Ovary (tissue), 3 donors: ENCODE measurements around the gene SLC38A4.

ENCODE experiments used
- CTCF ChIP-seq, 3 donors: fragments of 450-650 bp in 2 of 3; fragments of 200-600 bp in 1 of 3; IDR thresholded peaks; one replicate each; pipeline versions ENCODE4 v1.5.1 to v1.8.0; 2016 to 2022; ENCODE audit warnings: antibody characterized with exemption in 3 of 3, mild to moderate bottlenecking in 1 of 3
- EP300 ChIP-seq: sonication (generic); formaldehyde crosslinking; IDR thresholded peaks from one replicate; pipeline ENCODE4 v1.6.1; 2017; ENCODE audit warnings: antibody characterized with exemption
- donor health status: DM: no; HTN: no; CAD: no.

GRCh38 chr12:46804054-46804453 lies 21.7 kb downstream of the SLC38A4 start:
- TF ChIP-seq CTCF (IDR thresholded peaks at IDR 0.05), result no peak
- no peak for TF ChIP-seq EP300
